HG02571 (cell line): ENCODE results near the gene TP53AIP1.

Experiments used
- ATAC-seq: cut with Tn5 transposase; IDR thresholded peaks from one replicate; pipeline ENCODE4 v1.9.1; 2021; ENCODE audit warnings: mild to moderate bottlenecking, moderate library complexity; ENCODE audit not compliant: unreplicated experiment

Gene TP53AIP1

DNA sequence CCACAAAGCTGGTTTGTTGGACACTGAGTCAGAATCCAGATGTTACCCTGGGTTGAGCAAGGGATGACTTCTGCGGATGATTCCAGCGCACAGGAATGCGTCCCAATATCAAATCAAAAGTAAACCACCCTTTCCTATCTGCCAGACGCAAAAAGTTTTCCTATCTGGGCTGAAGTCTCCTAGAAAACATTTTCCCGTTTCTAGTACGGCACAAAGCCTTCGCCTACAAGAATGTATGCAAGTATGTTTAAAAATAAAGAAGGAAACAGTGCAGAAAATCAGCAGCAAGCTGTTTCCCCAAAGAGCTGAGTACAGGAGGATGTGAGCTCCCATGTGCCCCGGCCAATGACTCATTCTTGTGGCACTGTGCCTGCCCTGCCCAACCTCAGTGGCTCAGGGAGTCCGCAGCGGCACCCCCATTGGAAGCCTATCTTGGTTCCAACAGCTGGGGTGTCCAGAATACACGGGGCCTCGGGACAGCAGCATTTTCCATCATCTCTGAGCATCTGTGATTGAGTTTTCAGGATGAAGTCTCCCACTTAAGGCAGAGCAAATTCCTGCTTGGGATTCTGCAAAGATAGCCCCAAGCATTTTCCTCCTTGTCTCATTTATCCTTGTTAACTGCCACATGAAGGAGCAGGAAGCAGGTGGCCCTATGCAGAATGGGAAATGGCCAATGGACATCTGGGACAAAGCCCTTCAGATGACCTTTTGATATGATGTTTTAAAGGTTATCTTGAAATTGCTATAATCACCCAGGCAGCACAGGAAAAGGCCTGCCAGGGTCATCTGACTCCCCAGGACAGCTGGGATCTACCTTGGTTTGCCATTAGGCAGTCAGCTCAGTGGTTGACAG lies 34.1 kb downstream of the TP53AIP1 start:
- no peak for ATAC-seq

- ATAC-seq: no peak
Measured at GRCh38 chr11:128907585-128907984, 35.1 kb downstream of the TP53AIP1 start.

GRCh38 chr11:128906185-128907050 lies 36.3 kb downstream of the TP53AIP1 start:
- no peak for ATAC-seq

DNA sequence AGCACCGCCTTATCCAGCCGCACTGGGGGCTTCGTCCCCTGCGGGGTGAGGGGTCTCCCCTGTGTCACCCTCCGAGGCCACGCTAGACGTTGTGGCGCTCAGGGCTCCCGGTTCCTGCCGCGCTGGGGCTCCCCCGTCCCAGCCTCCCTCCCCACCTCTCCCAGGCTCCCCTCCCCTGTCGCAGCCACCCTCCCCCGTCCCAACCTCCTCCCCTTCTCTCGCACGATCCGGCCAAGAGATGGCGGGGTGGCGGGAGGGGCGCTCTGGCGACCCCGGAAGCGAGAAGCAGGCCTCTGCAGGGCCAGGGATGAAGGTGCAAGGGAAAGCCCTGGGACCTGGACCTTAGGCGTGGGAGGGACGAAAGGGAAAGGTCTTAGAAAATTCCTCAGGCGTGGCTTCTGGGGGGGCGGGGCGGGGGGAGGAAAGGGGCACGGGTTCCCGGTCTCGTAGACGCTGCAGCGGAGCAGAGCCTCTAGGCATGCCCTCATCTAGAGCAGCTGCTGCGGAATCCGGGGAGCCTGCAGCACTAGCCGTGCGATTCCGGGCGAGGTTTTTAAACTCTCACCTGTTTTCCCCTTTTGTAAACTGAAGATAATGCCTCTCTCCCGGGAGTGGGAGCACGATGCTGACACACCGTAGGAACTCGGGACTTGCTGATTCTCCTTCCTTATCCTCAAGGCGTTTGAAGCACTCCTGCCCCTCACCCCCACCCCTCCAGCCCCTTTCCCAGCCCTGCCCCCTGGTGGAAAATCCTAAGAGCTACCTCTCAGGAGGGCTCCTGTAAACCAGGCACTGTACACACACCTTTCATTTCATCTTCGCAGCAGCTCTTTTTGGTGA lies 37.1 kb downstream of the TP53AIP1 start:
- ATAC-seq: peak; percentile 35

DNA sequence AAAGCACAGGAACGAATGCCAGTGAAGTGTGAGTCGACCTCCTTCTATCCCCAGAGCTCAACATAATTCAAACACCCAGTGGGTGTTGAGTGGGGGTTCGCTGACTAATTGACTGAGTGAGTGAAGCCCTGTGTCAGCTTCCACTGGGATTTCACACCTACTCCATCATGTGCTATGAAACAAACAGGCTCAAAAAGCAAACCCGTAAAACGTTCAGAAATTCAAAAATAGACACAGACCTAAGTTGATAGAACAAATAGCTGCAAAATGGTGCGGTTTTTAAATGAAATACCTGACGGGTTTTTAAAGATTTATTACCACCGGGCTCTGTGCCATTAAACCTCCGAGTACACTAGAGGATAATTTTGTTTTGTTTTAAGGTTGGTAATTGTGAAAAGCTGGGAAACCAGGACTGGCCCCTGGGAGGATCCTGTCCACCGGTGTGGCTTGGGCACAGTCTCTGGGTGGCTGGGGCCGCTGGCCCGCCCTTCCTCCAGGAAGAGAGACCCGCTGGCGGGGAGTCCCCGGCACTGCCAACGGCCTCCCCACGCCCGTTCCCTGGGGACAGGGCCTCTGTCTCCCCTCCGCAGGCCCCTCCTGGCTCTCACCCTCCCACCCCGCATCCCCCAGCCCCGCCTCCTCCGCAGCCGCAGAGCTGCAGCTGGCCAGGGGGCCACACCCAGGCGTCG lies 37.9 kb downstream of the TP53AIP1 start:
- peak; percentile 37 for ATAC-seq

- no peak for ATAC-seq
Measured at GRCh38 chr11:128904303-128904655, 38.4 kb downstream of the TP53AIP1 start.

- no peak for ATAC-seq
Measured at GRCh38 chr11:128903248-128904061, 39.2 kb downstream of the TP53AIP1 start.

GRCh38 chr11:128902515-128903066 lies 40.1 kb downstream of the TP53AIP1 start:
- ATAC-seq: no peak

DNA sequence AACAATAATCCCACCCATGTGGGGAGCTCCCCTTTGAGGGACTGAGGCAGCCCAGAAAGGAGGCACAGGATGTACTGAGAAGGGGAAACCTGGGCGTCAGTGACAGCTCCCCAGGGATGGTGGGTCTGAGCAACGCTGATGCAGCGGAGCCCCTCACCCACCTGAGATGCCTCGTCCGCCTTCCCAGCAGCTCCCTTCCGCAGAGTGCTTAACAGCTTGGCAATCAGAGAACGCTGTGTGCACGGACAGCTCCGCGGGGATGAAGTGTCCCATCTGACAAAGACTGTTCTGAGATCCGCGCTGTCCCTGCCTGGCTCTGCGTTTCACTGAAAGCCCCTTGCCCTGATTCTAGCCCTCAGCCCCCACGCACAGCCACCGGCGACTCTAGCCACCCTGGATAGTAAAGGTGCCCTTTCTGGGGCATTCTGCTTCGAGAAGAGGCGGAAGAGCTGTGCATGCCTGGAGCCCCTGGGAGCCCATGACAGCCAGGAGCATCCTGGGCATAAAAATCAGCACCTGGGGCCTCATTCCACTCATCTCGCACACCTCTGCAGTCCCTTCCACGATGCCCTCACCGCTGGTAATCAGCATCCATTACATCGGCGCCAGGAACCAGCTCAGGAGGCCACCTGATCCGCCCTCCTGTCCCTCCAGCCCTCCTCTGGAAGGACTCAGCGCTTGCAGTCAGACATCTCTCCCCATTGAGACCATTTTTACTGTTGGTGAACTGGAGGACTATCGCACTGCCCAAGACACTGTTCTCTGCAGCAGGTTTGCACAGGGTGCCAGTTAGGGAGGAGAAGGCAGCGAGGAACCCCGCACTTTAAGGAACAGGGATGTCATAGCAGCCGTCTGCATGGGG lies 40.8 kb downstream of the TP53AIP1 start:
- ATAC-seq: no peak

GRCh38 chr11:128900468-128900867 lies 42.2 kb downstream of the TP53AIP1 start:
- ATAC-seq: no peak

GRCh38 chr11:128898580-128899344 lies 43.9 kb downstream of the TP53AIP1 start:
- ATAC-seq: no peak

DNA sequence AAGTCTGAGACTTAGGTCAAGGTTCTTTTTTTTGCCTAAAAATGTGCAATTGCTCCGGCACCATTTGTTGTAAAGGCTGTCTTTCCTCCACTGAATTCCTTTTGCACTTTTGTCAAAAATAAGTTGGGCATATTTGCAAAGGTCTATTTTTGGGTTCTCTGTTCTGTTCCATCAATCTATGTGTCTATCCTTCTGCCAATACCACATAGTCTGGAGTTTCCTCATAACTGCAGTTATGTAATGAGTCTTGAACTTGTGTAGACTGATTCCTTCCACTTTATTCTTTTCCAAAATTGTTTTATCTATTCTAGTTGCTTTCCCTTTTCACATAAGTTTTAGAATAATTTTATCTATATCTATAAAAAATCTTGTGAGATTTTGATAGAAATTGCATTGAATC lies 44.8 kb downstream of the TP53AIP1 start:
- no peak for ATAC-seq

DNA sequence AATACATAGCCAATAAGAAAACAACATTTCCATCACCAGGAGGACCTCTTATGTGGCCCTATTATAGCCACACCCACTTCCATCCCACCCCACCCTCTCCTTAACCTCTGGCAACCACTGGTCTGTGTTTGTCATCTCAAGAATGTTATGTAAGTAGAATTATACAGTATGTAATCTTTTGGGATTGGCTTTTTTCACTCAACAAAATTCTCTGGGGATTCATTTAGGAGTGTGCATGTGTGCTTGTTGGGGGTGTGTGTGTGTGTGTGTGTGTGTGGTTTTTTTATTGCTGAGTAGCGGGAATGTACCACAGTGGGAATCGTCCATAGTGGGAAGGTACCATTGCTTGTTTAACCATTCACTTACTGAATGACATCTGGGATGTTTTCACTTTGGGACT lies 46.3 kb downstream of the TP53AIP1 start:
- no peak for ATAC-seq

DNA sequence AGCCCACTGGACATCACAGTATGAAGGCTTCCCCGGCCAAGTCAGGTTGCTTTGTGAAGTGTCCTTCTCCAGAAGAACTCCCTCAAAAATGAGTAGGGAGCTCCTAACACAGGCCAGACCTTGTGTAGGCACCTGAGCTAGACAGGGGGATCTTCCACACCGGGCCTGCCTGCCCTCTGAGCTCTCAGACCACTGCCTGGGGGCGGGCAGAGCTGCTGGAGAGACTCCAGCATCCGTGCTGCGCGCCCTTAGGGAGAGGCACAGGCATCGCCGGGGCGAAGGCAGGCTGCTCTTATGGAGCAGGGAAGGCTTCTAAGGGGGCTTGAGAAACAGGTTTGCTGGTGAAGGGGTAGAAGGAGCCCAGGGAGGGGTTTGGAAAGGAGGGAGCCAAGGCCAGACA lies 47.1 kb downstream of the TP53AIP1 start:
- ATAC-seq: no peak

DNA sequence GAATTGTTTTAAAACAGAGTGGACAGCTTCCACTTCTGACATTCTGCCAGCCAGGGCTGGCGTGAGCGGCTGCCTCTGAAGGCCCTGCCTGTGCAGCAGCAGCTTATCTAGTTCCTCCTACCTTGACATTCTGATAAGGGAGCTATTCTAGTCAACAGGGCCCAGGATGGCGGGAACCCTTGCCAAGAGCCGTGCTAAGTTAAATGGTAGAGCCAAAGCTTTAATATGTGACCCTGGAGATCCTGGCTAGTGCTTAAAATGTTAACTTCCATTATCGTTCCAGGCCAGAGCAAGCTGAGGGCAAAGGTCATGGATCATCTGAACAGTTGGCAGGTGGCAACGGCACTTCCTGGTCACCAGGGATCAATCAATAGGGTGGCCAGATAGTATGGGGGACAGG lies 48.0 kb downstream of the TP53AIP1 start:
- no peak for ATAC-seq

GRCh38 chr11:128894286-128894681 lies 48.4 kb downstream of the TP53AIP1 start:
- no peak for ATAC-seq

GRCh38 chr11:128893578-128894285 lies 48.9 kb downstream of the TP53AIP1 start:
- no peak for ATAC-seq
